HepG2 (cell line): ENCODE data around the gene GPR162. TPM values are rescaled to one million over a fixed set of nuclear protein-coding genes. Genes with fewer than 3 reads are reported as not detected.

Experiments
- ATF1 ChIP-seq: IDR thresholded peaks from 2 replicates; pipeline ENCODE4 v1.6.1; 2016; ENCODE audit warnings: mild to moderate bottlenecking, control low read depth
- BATF2 ChIP-seq: sonication (generic); formaldehyde crosslinking; IDR thresholded peaks from 2 replicates; pipeline ENCODE4 v1.8.0; 2022; ENCODE audit warnings: mild to moderate bottlenecking, missing genetic modification reagents, moderate library complexity
- CHCHD3 ChIP-seq: sonication (generic); formaldehyde crosslinking; IDR thresholded peaks from 2 replicates; pipeline ENCODE4 v1.8.0; 2022; ENCODE audit warnings: mild to moderate bottlenecking, missing genetic modification reagents, moderate library complexity
- DRAP1 ChIP-seq: IDR thresholded peaks from 2 replicates; pipeline ENCODE4 v1.6.1; 2016; ENCODE audit warnings: missing genetic modification reagents, missing compliant biosample characterization
- FOXC1 ChIP-seq: sonication (generic); formaldehyde crosslinking; IDR thresholded peaks from 2 replicates; pipeline ENCODE4 v1.8.0; 2022; ENCODE audit warnings: mild to moderate bottlenecking, missing genetic modification reagents, borderline replicate concordance
- GATA4 ChIP-seq: sonication (generic); IDR thresholded peaks from 2 replicates; pipeline ENCODE4 v1.6.1; 2016; ENCODE audit warnings: antibody characterized with exemption, low read depth, borderline replicate concordance
- GMEB1 ChIP-seq: sonication (generic); formaldehyde crosslinking; IDR thresholded peaks from 2 replicates; pipeline ENCODE4 v1.5.1; 2020; ENCODE audit warnings: missing genetic modification reagents, mild to moderate bottlenecking, borderline replicate concordance
- HOXA5 ChIP-seq: sonication (generic); formaldehyde crosslinking; IDR thresholded peaks from 2 replicates; pipeline ENCODE4 v1.4.0; 2020; ENCODE audit warnings: missing genetic modification reagents
- KDM5A ChIP-seq: fragments of 200-600 bp; sonication (generic); IDR thresholded peaks from 2 replicates; pipeline ENCODE4 v1.7.0; 2018; ENCODE audit warnings: antibody characterized with exemption, mild to moderate bottlenecking, low read length, borderline replicate concordance
- LCORL ChIP-seq, 2 experiments: fragments of 450-650 bp in 1 of 2; sonication (generic) in 1 of 2; formaldehyde crosslinking in 1 of 2; IDR thresholded peaks; 2 replicates each; pipeline versions ENCODE4 v1.5.0 to v1.6.1; 2017 to 2020; ENCODE audit warnings: antibody characterized with exemption in 1 of 2, missing genetic modification reagents in 1 of 2
- MTF2 ChIP-seq: sonication (generic); formaldehyde crosslinking; IDR thresholded peaks from 2 replicates; pipeline ENCODE4 v1.5.0; 2020; ENCODE audit warnings: missing genetic modification reagents, borderline replicate concordance
- NCOA1 ChIP-seq: sonication (generic); formaldehyde crosslinking; IDR thresholded peaks from 2 replicates; pipeline ENCODE4 v1.9.0; 2021; ENCODE audit warnings: missing genetic modification reagents
- NONO ChIP-seq, 2 experiments: fragments of 450-650 bp in 1 of 2; sonication (generic) in 1 of 2; formaldehyde crosslinking in 1 of 2; IDR thresholded peaks in 1 of 2; conservative IDR thresholded peaks in 1 of 2; 2 replicates each; pipeline versions ENCODE4 v1.6.1 to v1.8.0; 2017 to 2022; ENCODE audit warnings: mild to moderate bottlenecking in 1 of 2, missing genetic modification reagents in 1 of 2, moderate library complexity in 1 of 2
- SMYD3 ChIP-seq: sonication (generic); formaldehyde crosslinking; IDR thresholded peaks from 2 replicates; pipeline ENCODE4 v1.8.1; 2023; ENCODE audit warnings: mild to moderate bottlenecking, missing genetic modification reagents
- SNAI1 ChIP-seq: sonication (generic); formaldehyde crosslinking; IDR thresholded peaks from 2 replicates; pipeline ENCODE4 v1.5.0; 2020; ENCODE audit warnings: mild to moderate bottlenecking, missing genetic modification reagents, borderline replicate concordance
- SNAPC2 ChIP-seq: sonication (generic); formaldehyde crosslinking; IDR thresholded peaks from 2 replicates; pipeline ENCODE4 v1.8.1; 2022; ENCODE audit warnings: mild to moderate bottlenecking, missing genetic modification reagents
- TBX2 ChIP-seq: sonication (generic); formaldehyde crosslinking; IDR thresholded peaks from 2 replicates; pipeline ENCODE4 v1.5.0; 2020; ENCODE audit warnings: missing genetic modification reagents, mild to moderate bottlenecking, borderline replicate concordance
- ZBTB1 ChIP-seq: sonication (generic); formaldehyde crosslinking; IDR thresholded peaks from 2 replicates; pipeline ENCODE4 v1.4.0; 2020; ENCODE audit warnings: missing genetic modification reagents, borderline replicate concordance
- ZNF383 ChIP-seq: sonication (generic); formaldehyde crosslinking; IDR thresholded peaks from 2 replicates; pipeline ENCODE4 v1.4.0; 2020; ENCODE audit warnings: missing genetic modification reagents, mild to moderate bottlenecking, borderline replicate concordance
- polyA plus RNA-seq, 8 experiments: library from polyadenylated mRNA; depleted of rRNA in 3 of 8; stranded (reverse) in 7 of 8; unstranded in 1 of 8; fragments of >200 nt; fragmentation: Illumina TruSeq in 4 of 8; extraction: Trizol in 4 of 8; gene quantifications; 2 replicates each; pipeline versions ENCODE4 v1.2.1 to v1.2.3, GENCODE V29; 2011 to 2016; ENCODE audit warnings: low read depth in 4 of 8, missing spikeins in 1 of 8, mixed read lengths in 1 of 8; ENCODE audit not compliant: insufficient read depth in 1 of 8
- total RNA-seq, 5 experiments: library from RNA; depleted of rRNA; stranded (reverse); fragments of >200 nt; fragmentation: Illumina TruSeq; extraction: Trizol; gene quantifications; 2 replicates each; pipeline ENCODE4 v1.2.3, GENCODE V29; 2016; ENCODE audit warnings: low read depth in 1 of 5
- TF ChIP-seq, protein P1 (sequence below): sonication (generic); formaldehyde crosslinking; IDR thresholded peaks from 2 replicates; pipeline ENCODE4 v1.4.0; 2020; ENCODE audit warnings: mild to moderate bottlenecking, missing genetic modification reagents, borderline replicate concordance

The GPR162 gene
- total and polyA plus RNA-seq, 2 of the 13 experiments (the other 11 are each of a cell fraction or from before 2014, with no cell fraction given): 0.08 TPM; not detected in 1

- TF ChIP-seq LCORL (IDR thresholded peaks at IDR 0.05) (no peak), LCORL (CRISPR knock-in tag; IDR thresholded peaks at IDR 0.05) (0 out of 2 replicates have a peak, but pooled peaks have one; percentile 26), TBX2 (CRISPR knock-in tag) (0 out of 2 replicates have a peak, but pooled peaks have one; percentile 1), ATF1 (peak; percentile 88), GMEB1 (CRISPR knock-in tag) (no peak), KDM5A (peak; percentile 95), HOXA5 (CRISPR knock-in tag) (0 out of 2 replicates have a peak, but pooled peaks have one; percentile 20), MTF2 (CRISPR knock-in tag) (no peak), SNAPC2 (CRISPR knock-in tag) (peak; percentile 63; the same call in 1 of the 2 replicates), ZBTB1 (CRISPR knock-in tag) (no peak), BATF2 (CRISPR knock-in tag) (no peak), NCOA1 (CRISPR knock-in tag) (0 out of 2 replicates have a peak, but pooled peaks have one; percentile 3), CHCHD3 (CRISPR knock-in tag) (0 out of 2 replicates have a peak, but pooled peaks have one; percentile 42), FOXC1 (no peak), DRAP1 (peak; percentile 93), SMYD3 (0 out of 2 replicates have a peak, but pooled peaks have one; percentile 25), ZNF383 (0 out of 2 replicates have a peak, but pooled peaks have one; percentile 19), SNAI1 (no peak), GATA4 (peak; percentile 81; the same call in 1 of the 2 replicates), NONO (IDR thresholded peaks at IDR 0.05) (no peak), NONO (CRISPR knock-in tag; conservative IDR thresholded peaks at IDR 0.05) (0 out of 2 replicates have a peak, but pooled peaks have one; percentile 49)
- TF ChIP-seq, protein P1, sequence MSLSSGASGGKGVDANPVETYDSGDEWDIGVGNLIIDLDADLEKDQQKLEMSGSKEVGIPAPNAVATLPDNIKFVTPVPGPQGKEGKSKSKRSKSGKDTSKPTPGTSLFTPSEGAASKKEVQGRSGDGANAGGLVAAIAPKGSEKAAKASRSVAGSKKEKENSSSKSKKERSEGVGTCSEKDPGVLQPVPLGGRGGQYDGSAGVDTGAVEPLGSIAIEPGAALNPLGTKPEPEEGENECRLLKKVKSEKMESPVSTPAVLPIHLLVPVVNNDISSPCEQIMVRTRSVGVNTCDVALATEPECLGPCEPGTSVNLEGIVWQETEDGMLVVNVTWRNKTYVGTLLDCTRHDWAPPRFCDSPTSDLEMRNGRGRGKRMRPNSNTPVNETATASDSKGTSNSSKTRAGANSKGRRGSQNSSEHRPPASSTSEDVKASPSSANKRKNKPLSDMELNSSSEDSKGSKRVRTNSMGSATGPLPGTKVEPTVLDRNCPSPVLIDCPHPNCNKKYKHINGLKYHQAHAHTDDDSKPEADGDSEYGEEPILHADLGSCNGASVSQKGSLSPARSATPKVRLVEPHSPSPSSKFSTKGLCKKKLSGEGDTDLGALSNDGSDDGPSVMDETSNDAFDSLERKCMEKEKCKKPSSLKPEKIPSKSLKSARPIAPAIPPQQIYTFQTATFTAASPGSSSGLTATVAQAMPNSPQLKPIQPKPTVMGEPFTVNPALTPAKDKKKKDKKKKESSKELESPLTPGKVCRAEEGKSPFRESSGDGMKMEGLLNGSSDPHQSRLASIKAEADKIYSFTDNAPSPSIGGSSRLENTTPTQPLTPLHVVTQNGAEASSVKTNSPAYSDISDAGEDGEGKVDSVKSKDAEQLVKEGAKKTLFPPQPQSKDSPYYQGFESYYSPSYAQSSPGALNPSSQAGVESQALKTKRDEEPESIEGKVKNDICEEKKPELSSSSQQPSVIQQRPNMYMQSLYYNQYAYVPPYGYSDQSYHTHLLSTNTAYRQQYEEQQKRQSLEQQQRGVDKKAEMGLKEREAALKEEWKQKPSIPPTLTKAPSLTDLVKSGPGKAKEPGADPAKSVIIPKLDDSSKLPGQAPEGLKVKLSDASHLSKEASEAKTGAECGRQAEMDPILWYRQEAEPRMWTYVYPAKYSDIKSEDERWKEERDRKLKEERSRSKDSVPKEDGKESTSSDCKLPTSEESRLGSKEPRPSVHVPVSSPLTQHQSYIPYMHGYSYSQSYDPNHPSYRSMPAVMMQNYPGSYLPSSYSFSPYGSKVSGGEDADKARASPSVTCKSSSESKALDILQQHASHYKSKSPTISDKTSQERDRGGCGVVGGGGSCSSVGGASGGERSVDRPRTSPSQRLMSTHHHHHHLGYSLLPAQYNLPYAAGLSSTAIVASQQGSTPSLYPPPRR (CRISPR knock-in tag): peak; percentile 29; the same call in 1 of the 2 replicates
These were observed 29.7 kb downstream of the GPR162 start, which contains the start of gene CDCA3 (continued) for GRCh38 chr12:6851153-6851920.
